ENCODE results near the gene RAP1GAP.
"Not testable (repeated sequence)": the region's sequence is repeated elsewhere in the genome, so short reads cannot be mapped to it uniquely, and the experiment has no call there.

Gene RAP1GAP

DNA sequence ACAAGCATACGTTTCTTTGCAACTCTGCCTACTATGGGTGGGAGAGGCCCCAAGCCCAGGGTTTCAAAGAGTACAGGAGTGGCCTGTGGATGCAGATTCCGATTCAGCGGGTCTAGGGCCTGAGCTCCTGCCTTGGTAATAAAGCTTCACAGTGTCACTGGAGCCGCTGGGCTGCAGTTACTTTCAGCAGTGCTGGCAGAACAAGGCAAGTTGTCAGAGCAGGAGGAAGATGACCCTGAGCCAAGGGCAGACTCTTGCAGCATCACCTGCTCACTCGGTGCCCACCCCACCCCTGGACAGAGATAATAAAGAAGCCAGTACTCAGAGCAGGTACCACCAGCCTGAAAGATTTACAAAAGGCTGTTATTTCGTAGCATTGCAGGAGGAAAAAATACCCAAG lies 8.0 kb upstream of the RAP1GAP start:
- DNase-seq (ENCODE audit: low spot score): no peak

DNA sequence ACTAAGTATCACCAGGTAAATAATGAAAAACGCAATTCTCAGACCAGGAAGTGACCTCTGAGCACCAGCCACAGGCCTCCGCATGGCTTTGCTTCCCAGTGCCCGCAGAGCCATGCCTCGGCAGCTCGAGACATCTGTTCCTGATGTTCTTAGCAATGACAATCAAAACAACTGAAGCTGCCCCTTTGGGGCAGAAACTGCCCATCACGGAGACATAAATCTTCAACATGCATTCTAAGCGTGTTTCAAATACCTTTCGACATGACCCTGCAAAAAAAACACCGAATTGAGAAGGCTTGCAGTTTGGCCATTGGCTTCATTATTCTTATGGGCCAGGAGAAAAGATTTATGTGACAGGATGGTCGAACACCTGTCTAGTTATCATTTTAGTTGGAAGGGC lies 5.8 kb upstream of the RAP1GAP start:
- DNase-seq (ENCODE audit: low spot score): no peak

DNA sequence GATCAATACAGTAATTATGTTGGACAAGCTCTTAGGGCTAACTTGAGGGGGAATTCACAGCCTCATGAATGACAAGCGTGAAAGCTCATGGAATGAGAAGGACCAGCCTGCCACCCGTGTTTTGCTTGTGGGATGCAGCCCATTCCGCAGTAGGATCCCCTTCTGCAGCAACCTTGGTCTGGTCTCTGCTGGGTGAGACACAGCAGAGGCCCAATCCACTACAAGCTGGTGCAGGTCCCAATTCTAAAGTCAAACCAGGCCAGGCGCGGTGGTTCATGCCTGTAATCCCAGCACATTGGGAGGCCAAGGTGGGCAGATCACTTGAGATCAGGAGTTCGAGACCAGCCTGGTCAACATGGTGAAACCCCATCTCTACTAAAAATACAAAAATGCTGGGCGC lies 4.7 kb upstream of the RAP1GAP start:
- not testable (repeated sequence) for DNase-seq (ENCODE audit: low spot score)

DNA sequence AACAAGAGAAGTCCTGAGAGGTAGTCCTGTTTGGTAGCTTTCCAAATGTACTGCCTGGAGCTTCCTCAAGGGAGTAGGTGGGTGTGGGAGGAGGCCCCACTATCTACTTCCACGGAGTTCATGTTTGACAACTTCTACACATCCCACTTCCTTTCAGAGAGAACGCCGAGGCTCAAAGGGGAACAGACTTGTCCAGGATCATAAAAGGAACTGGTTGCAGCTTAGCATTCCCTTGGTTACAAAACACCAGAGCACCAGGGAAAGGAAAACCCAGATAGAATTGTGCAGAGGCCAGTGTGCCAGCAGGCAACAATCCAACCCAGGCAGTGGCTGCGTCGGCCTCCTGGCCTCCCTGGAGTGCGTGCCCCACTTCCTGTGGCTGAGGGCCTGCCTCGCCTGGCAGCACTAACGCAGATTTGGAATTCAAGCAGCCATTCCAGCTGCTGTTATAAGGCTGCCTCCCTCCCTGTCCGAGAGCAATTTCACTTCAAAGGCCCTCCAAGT lies 4.2 kb upstream of the RAP1GAP start:
- DNase-seq (ENCODE audit: low spot score): no peak

DNA sequence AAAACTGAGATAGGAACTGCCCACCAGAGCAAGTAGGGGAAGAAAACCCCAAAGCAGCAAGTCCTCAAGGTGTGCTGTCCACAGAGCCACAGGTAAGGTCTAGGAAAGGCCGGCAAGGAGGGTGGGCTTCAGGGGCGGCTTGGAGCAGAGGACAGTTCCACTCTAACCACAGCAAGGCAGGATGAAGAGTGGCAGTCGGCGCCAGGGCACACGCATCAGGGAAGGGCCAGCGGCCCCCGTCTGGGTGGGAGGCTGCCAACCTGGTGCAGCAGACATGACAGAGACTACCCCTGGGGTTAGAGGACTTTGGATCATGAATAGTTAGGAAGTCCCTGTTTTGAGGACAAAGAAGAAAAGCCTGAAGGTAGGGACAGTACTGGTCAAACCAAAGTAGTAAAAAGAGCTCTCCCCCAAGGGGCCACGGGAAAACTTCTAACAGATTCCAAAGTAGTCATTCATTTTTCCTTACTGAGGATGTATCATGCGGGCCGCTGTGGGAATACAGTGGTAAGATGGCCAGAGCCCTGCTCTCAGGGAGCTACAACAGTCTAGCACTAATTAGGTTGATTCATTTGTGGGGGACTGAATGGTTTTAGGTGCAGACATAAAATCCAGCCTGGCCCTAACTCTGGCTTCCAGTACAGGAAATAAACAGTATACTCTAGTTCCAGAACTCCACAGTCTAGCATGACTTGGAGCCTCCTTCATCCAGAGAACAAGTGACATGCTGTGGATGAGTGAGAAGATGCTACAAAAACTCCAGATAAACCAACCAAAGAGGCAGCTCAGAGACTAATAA lies 3.5 kb upstream of the RAP1GAP start:
- no peak for DNase-seq (ENCODE audit: low spot score)

DNA sequence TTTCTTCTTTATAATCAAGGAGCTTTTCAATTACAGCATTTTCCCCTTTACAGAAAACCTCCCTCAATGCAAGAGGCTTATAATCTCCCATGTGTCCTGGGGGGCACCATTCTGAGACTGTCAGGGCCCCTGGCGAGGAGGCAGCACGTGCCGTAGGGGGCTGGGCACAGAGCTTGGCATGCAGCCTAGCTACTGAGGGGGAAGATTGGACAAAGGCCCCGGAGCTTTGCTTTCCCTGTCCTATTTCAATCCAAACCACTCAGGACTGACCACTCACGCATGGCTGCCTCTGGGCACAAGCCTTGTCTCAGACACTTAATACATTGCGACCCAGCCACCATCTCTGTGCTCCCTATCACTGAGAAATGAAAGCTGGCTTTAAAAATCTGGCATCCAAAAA lies 2.8 kb upstream of the RAP1GAP start:
- DNase-seq (ENCODE audit: low spot score): no peak

DNA sequence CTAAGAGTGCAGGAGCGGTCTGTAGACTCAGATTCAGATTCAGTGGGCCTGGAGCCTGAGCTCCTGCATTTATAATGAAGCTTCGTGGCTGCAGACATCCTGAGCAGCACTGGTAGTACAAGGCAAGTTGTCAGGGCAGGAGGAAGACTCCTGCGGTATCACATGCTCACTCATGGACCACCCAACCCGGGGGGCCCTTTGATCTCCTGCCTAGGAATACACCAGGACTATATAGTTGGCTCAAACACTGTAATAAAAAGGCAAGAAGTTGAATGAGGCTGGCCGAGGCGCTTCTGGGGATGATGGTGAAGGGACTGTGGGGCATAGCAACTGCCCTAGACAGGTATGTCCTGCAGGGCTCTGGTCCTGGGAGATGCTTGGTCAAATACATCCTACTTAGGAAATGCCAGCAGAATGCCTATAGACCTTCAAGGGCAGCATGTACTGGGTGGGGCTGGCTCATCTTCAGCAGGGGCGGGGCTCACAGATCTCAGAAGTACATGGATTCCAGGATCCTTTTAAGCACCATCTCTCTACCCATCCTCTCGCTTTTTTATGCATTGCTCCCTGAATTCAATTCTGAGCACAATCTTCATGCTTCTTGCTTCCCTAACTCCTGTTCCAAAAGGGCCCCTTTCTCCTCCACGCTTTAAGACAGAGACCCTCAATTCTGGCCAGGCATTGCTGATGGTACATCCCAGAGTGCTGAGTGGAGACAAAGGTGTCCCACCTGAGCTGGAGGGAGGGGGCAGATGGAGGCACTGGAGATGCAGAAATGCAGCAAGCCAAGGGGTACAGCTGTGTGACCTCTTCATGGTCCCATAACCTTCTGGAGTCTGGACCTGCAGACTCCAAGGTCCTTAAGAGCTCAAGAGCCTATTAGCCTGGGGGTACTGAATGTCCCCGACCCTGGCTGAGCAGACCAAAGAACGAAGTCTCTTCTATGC lies 2.1 kb upstream of the RAP1GAP start:
- DNase-seq (ENCODE audit: low spot score): no peak

DNA sequence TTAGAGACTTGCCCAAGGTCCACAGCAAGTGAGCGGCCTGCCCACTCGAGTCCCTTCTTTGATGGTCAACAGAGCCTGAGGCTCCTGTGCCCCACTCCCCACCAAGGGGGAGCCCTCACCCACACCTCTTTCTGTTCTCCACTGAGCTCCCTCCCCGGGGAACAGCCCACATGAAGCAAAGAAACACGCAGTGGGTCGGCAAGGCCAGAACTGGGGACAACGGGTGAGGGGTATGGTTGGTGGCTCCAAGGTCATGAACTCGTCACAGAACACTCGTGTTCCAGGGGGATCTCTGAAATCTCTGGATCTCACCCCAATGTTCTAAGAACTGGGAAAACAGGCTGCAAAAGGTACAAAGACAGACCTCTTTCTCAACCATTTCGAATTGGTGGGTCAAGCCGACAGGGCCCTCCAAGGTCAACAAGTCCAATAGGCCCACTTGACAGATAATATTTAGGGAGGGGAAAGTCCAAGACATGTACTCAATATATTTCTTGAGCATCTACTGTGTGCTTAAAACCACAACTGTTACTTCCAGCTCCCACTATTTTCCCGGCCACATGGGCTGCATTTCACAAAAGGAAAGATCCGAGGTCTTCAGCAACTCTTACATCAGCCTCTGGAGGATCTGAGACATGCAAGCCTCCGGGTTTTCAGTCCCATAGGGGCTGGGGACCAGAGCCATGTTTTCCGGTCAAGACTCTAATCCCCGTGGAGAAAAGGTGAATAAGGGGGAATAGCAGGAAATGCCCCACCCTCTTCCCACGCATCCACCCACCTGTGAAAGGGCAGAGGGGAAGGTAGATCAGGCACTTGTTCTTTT lies 1.1 kb upstream of the RAP1GAP start:
- no peak for DNase-seq (ENCODE audit: low spot score)

DNA sequence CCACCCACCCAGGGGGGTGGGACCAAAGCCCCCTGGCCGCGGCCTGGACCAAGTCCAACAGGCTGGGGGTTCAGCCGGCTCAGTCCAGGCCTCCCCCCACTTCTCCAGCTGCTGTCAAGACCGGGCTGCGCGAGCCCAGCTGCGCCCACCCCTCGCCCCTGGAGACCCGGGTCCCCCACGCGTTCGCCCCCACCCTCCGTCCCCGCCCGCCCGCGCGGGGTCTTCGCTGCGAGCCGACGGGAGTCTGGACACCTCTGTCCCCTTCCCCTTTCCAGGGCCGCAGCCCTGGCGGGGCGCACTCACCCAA lies 253 bp downstream of the RAP1GAP start:
- no peak for DNase-seq (ENCODE audit: low spot score)

DNA sequence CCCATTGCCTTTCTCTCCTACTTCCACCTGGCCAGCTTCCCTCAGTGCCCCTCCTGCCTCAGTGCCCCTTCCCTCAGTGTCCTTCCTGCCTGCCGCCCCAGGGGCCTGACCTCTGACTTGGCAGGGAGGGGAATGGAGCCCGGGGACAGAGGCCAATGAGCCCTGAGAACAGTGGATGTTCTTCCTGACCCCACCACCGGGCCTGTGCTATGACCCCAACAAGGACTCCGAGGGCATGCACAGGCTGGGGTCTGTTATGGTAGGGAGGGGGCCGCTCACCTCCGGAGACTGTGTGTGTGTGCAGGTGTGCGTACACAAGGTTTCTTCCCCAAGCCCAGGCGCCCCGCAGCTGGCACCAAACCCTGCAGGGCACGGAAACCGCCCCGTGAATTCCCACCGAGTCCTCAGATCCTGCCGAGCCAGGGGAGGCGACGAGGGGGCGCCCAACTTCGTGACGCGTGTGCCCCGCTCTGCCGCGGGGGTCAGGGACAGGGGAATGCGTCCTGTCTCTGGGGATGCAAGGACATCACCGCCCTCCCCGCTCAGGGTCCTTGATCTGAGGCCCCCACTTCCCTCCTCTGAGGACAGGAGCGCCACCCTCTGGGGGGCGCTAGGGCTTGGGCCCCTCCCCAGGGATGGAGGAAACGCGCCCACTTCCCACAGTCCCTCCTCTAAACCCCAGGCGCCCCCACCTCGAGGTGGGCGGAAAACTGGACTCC lies 766 bp downstream of the RAP1GAP start:
- no peak for DNase-seq (ENCODE audit: low spot score)

DNA sequence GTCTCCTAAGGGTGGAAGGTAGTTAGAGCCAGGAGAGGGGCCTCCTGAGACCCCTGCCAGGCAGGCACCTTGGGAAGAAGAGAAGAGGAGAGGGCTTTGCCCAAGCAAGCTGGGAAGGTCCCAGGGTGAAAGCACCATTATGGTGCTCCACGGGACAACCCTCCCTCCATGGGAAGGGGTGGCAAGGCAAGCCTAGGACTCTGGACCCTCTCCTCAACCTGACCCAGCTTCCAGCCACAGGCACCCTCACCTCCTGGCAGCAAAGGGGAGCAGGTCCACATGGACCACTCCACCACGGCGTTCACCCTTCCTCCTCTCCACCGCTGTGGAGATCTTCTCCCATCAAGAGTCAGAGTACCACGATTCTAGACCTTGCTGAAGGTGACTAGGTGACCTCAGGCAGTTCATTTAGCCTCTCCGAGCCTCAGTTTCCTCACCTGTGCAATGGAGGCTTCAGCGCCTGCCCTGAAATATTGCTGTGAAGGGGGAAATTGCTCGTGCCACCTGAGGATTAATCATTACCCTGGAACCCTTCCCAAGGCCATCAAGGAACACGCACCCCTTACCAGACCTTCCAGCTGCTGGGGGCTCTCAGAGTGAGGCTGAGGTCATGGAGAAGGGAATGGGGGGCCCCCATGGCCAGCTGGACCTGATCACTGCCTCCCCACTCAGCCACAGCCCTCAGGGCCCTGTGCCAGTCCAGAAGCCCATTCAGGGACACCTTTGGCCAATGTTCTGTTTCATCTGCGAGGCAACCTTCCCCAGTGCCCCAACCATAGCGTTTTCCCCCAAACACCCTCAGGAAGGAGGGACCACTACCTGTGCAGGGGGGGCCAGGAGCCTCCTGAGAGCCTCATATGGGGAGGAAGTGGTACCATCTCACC lies 1.6 kb downstream of the RAP1GAP start:
- no peak for DNase-seq (ENCODE audit: low spot score)

DNA sequence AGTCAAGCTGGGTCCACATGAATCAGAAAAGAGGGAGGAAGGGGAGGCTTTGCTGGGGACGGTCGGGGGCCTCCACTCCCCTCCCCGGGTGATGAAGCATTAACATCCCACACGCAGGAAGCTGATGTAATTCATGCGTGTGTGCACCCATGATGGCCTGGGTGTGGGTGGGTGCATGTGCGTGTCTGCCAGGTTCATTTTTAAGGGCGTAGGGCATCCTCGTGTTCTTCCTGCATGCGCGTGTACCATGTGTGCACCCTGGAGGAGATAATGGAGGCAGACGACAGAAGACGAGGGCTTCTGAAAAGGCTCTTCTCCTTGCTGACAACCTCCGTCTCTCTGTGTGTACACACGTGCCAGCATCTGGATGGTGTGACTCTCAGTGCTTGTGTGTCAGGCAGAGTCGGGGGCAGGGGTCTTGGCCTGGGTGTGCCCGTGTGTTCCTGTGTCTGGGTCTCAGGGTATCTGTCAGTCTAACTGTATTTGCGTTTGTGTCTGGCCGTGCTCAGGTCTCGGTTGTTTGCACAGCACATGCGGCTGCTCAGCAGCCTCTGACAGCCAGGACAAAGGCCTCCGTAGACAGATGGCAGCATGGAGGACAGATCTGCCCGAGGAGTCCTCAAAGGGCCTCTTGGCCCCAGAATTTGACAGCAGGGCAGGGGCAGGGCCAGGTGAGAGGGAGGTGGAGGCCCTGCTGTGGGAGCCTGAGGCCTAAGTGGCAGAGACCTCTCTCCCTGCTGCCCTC lies 2.4 kb downstream of the RAP1GAP start:
- no peak for DNase-seq (ENCODE audit: low spot score)

DNA sequence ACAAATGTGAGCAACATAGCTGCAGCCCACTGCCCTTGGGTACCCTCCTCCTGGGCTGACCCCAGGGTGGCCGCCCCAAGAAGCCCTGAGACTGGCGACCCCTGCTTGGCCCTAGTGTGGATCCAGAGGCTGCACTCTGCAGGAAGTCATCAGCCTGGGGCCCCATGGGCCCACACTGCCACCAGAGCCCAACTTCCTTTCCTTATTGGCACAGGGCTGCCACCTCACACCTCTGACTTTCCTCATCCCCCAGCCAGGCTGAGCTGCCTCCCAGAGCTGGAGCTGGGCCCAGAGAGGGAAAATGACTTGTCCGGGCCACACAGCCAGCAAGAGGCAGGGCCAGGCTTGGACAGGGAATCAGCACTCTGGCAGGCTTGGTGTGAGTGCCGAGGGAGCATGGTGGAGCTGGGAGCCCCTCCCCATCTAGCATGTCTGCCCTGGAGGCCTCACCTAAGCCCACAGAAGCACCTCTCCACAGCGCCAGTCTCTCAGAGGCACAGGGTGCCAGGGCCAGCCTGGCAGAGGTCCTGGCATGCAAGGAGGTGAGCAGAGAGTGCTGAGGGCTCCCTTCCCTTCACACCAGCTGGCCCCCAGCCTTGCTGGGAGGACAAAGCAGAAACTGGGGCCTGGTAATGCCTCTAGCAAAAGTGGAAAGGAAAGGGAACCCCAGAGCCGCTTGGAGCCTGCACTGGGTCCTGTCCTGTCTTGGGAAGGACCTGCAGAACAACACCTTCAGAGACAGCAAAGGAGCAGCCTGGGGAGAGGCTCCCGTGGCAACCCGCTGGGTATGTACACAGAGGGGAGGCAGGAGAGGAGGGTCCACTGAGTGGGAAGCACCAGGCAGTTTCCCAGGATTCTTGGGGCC lies 3.2 kb downstream of the RAP1GAP start:
- no peak for DNase-seq (ENCODE audit: low spot score)

DNA sequence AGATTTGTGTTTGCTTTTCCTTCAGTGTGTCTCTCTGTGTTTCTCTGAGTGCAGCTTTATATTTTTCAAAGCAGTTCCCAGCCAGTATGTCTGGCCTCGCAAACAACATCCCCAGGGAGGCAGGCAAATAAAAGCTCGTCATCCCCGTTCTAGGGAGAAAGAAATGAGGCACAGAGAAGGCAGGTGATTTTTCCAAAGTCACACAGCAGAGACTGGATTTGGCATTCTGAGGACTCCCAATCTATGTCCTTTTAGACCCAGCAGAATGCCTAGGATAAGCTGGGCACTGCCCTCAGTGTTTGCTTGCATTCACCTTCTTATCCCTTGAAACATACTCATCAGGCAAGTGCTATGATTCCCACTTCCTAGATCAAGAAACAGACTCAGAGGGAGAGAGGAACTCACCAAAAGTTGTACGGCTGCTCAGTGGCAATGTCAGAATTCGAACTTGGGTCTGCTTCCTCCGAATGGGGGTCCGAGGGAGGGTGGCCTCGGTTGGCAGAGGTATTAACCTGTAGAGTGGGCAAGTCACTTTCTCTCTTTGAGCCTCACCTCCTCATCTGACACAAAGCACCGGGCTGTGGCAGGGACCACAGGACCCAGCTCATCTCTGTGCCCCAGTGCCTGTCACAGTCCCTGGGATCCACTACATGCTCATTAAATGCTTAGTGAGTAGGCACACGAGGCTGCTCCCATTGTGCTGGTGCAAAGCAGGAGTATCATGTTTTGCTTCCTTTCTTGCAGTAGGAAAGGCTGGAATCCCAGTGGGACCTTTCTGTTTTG lies 4.2 kb downstream of the RAP1GAP start:
- no peak for DNase-seq (ENCODE audit: low spot score)

DNA sequence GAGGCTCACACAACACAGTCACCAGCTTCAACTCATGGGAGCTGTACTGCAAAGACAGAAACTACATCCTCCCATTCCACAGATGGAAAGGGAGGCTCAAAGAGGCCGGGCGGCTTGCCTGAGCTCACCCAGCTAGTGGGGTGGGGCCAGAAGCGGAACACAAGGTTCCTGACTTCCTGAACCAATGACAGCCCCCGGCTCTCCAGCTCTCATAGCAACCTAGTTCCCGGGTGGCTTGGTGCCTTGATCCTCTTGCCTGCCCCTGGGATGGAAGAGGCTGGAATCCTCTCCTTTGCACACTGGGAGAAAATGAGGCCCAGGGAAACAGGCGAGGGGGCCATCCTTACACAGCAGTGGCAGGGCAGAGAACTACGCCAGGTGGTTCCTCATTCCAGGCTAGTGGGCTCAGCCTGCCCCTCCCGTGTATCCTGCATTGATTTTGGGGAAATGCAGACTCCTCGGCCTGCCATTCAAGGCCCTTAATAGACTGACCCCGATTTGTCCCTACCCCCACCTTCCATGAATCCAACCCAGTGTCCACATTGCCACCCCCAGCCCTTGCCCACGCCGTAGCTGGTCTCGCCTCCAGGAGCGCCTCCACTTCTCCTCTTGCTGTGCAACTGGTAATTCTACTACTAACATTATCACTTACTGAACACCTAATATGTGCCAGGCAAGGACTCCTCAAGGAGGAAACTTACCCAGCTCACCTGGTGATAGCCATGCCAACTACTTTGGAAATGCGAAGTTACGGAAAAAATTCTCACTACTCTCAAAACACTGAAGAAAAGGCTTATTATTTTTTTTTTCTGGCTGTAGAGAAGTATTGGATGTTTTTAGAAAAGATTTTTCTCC lies 5.0 kb downstream of the RAP1GAP start:
- no peak for DNase-seq (ENCODE audit: low spot score)

DNA sequence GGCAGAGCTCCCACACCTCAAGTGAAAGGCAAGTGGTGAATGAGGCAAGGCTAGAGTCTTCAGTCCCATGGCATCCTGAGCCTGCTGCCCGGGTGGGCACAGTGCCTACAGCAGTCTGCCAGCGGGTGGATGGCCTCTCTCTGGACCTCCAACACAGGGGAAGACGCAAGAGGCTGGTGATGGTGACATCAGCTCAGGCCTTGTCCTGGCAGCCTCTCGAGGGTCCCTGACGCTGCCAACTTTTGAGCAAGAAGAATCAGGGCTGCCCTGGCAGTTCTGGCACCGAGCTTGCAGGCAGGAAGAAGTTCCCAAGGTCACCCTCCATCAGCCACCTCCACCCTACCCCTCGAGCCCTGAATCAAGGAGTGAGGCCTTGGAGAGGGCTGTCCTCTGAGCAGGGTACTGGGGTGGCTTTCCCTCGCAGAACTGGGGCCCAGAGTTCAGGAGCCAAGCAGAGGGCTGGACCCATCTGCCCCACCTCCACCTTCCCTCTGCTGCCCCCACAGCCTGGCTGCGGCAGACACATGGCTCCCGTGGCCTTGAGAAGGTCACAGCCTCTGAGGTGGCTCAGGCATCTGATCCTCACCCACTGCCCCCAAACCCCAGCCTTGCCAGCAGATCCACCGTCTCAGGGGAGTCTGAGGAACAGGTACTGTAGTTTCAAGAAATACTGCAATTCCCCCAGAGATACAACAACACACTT lies 5.8 kb downstream of the RAP1GAP start:
- no peak for DNase-seq (ENCODE audit: low spot score)
